Mesothelial cell of epicardium (in vitro differentiated cells): ENCODE data around the gene KIF20B. TPM values are rescaled to one million over a fixed set of nuclear protein-coding genes. Genes with fewer than 3 reads are reported as not detected.

ENCODE experiments used
- DNase-seq, 2 experiments: peaks; one replicate each; pipeline ENCODE4 v3.0.0; 2021; ENCODE audit warnings: low spot score in 2 of 2; ENCODE audit not compliant: unreplicated experiment in 2 of 2
- H3K27ac Mint-ChIP-seq: 2 replicates; pipeline ENCODE4 v1.8.0; 2021; ENCODE audit warnings: mixed read lengths
- H3K27me3 Mint-ChIP-seq: 2 replicates; pipeline ENCODE4 v1.8.0; 2021; ENCODE audit warnings: low read depth, mixed read lengths
- H3K36me3 Mint-ChIP-seq: 2 replicates; pipeline ENCODE4 v1.8.0; 2021; ENCODE audit warnings: mixed read lengths
- H3K4me1 Mint-ChIP-seq: 2 replicates; pipeline ENCODE4 v1.8.0; 2021; ENCODE audit warnings: mixed read lengths
- H3K4me3 Mint-ChIP-seq: 2 replicates; pipeline ENCODE4 v1.8.0; 2021; ENCODE audit warnings: mild to moderate bottlenecking, moderate library complexity, mixed read lengths
- H3K9me3 Mint-ChIP-seq: 2 replicates; pipeline ENCODE4 v1.8.0; 2021; ENCODE audit warnings: mixed read lengths
- CTCF ChIP-seq: fragments of 200-600 bp; sonication (generic); IDR thresholded peaks from one replicate; pipeline ENCODE4 v1.5.0; 2021; ENCODE audit warnings: antibody characterized with exemption; ENCODE audit not compliant: unreplicated experiment
- total RNA-seq: library from RNA; stranded (reverse); gene quantifications from 3 replicates; pipeline ENCODE4 v1.2.1, GENCODE V29; 2021

KIF20B gene
- total RNA-seq, 1 donor from 2014 or later: 20.4 TPM

GRCh38 chr10:89657302-89657701 is 44.1 kb upstream of the KIF20B start:
- Mint-ChIP-seq H3K36me3 (peaks cover 4% of the 10 kb centered on the region), H3K9me3 (peaks cover 17% of the 10 kb centered on the region), H3K4me1 (peaks cover 7% of the 10 kb centered on the region), H3K27me3 (no peaks in the 10 kb centered on the region), H3K27ac (no peak overlapping the region), H3K4me3 (no peak overlapping the region)
- TF ChIP-seq CTCF: no peak
- DNase-seq: no peak

- Mint-ChIP-seq H3K36me3 (peaks cover 4% of the 10 kb centered on the region), H3K9me3 (peaks cover 16% of the 10 kb centered on the region), H3K4me1 (no peaks in the 10 kb centered on the region), H3K27ac (no peak overlapping the region), H3K4me3 (no peak overlapping the region), H3K27me3 (no peaks in the 10 kb centered on the region)
- DNase-seq: no peak
- no peak for TF ChIP-seq CTCF
Observed at GRCh38 chr10:89659143-89660131, 42.0 kb upstream of the KIF20B start.

GRCh38 chr10:89662596-89662995 is 38.8 kb upstream of the KIF20B start:
- Mint-ChIP-seq H3K4me3 (no peak overlapping the region), H3K9me3 (no peaks in the 10 kb centered on the region), H3K4me1 (no peaks in the 10 kb centered on the region), H3K36me3 (no peaks in the 10 kb centered on the region), H3K27me3 (no peaks in the 10 kb centered on the region), H3K27ac (no peak overlapping the region)
- DNase-seq: no peak
- no peak for TF ChIP-seq CTCF

- TF ChIP-seq CTCF: no peak
- Mint-ChIP-seq H3K4me3 (no peak overlapping the region), H3K27ac (no peak overlapping the region), H3K27me3 (no peaks in the 10 kb centered on the region), H3K9me3 (no peaks in the 10 kb centered on the region), H3K36me3 (no peaks in the 10 kb centered on the region), H3K4me1 (no peaks in the 10 kb centered on the region)
- DNase-seq: no peak
Observed at GRCh38 chr10:89663144-89663543, 38.2 kb upstream of the KIF20B start.

- no peaks in the 10 kb centered on the region for H3K4me1 Mint-ChIP-seq
Observed at GRCh38 chr10:89664203-89664602, 37.2 kb upstream of the KIF20B start.

More at GRCh38 chr10:89664203-89664602, 37.2 kb upstream of the KIF20B start:
- no peak for TF ChIP-seq CTCF
- H3K27ac Mint-ChIP-seq: no peak overlapping the region
- no peak overlapping the region for H3K4me3 Mint-ChIP-seq
- no peaks in the 10 kb centered on the region for H3K9me3 Mint-ChIP-seq
- no peaks in the 10 kb centered on the region for H3K27me3 Mint-ChIP-seq
- DNase-seq: no peak
- no peaks in the 10 kb centered on the region for H3K36me3 Mint-ChIP-seq
